Naive thymus-derived CD4-positive, alpha-beta T cell (primary cell): ENCODE measurements around the gene CD52. TPM values are rescaled to one million over a fixed set of nuclear protein-coding genes. Genes with fewer than 3 reads are reported as not detected.

Experiments
- polyA plus RNA-seq, 2 donors: library from polyadenylated mRNA; unstranded; fragments of 300-500 nt; fragmentation: Illumina TruSeq; gene quantifications; one replicate each; pipeline ENCODE4 v1.2.3, GENCODE V29; 2021
- total RNA-seq, 6 experiments: library from RNA in 5 of 6; stranded (reverse) in 5 of 6; gene quantifications; 1 replicate in 5 of 6; 2 replicates in 1 of 6; pipeline ENCODE4 v1.2.3 and lab custom pipeline; 2021 to 2026

The CD52 gene
- total and polyA plus RNA-seq, 7 experiments from 2014 or later, result 719 to 8,133 (median 1,178) TPM

Other genes starting within 250 kb of the CD52 start
- 10 to 100 TPM in 4 of 5 experiments, 1 to 10 TPM in 1; 9.1 to 29.6 (median 20.3) TPM for gene PDIK1L, start 206.1 kb upstream of the CD52 start, total RNA-seq
- gene PDIK1L, start 206.1 kb upstream of the CD52 start, polyA plus RNA-seq, result 1 to 10 TPM; 4.7 to 7.4 TPM
- not detected for gene FAM110D, start 158.9 kb upstream of the CD52 start, total RNA-seq
- gene FAM110D, start 158.9 kb upstream of the CD52 start, polyA plus RNA-seq, result not detected
- gene C1orf232, start 149.0 kb upstream of the CD52 start, total RNA-seq, result not detected
- not detected for gene C1orf232, start 149.0 kb upstream of the CD52 start, polyA plus RNA-seq
- 10 to 100 TPM in 2 of 5 experiments, 1 to 10 TPM in 3; 7.8 to 36.3 (median 9.6) TPM for gene ZNF593, start 148.1 kb upstream of the CD52 start, total RNA-seq
- 10 to 100 TPM; 22.2 to 25.3 TPM for gene ZNF593, start 148.1 kb upstream of the CD52 start, polyA plus RNA-seq
- gene ZNF593OS, start 146.1 kb upstream of the CD52 start, total RNA-seq, result not detected
- gene ZNF593OS, start 146.1 kb upstream of the CD52 start, polyA plus RNA-seq, result under 1 TPM in 1 of 2 donors, not detected in 1; 0.97 TPM
- 1 to 10 TPM; 2.4 to 7.5 (median 4.6) TPM for gene CNKSR1, start 140.5 kb upstream of the CD52 start, total RNA-seq
- 1 to 10 TPM in 1 of 2 donors, under 1 TPM in 1; 0.63 to 1.4 TPM for gene CNKSR1, start 140.5 kb upstream of the CD52 start, polyA plus RNA-seq
- gene CATSPER4, start 127.4 kb upstream of the CD52 start, total RNA-seq, result not detected
- not detected for gene CATSPER4, start 127.4 kb upstream of the CD52 start, polyA plus RNA-seq
- gene CEP85, start 83.8 kb upstream of the CD52 start, total RNA-seq, result 10 to 100 TPM; 12.1 to 34.8 (median 20.7) TPM
- gene CEP85, start 83.8 kb upstream of the CD52 start, polyA plus RNA-seq, result 10 to 100 TPM in 1 of 2 donors, 1 to 10 TPM in 1; 5.4 to 12.1 TPM
- 100 to 1,000 TPM; 156 to 636 (median 224) TPM for gene SH3BGRL3, start 37.9 kb upstream of the CD52 start, total RNA-seq
- gene SH3BGRL3, start 37.9 kb upstream of the CD52 start, polyA plus RNA-seq, result 100 to 1,000 TPM; 569 to 630 TPM
- gene UBXN11, start 11.3 kb upstream of the CD52 start, total RNA-seq, result 100 to 1,000 TPM in 3 of 5 experiments, 10 to 100 TPM in 2; 35.7 to 131 (median 124) TPM
- gene UBXN11, start 11.3 kb upstream of the CD52 start, polyA plus RNA-seq, result 10 to 100 TPM; 10.5 to 13.6 TPM
- gene CRYBG2, start 36.2 kb downstream of the CD52 start, total RNA-seq, result 1 to 10 TPM in 3 of 5 experiments, under 1 TPM in 1, not detected in 1; 0.59 to 1.5 (median 1.2) TPM
- 1 to 10 TPM in 1 of 2 donors, not detected in 1; 1.1 TPM for gene CRYBG2, start 36.2 kb downstream of the CD52 start, polyA plus RNA-seq
- 1 to 10 TPM in 1 of 5 experiments, under 1 TPM in 2, not detected in 2; 0.22 to 6.3 (median 0.51) TPM for gene ZNF683, start 54.8 kb downstream of the CD52 start, total RNA-seq
- gene ZNF683, start 54.8 kb downstream of the CD52 start, polyA plus RNA-seq, result not detected
- not detected for gene LIN28A, start 92.9 kb downstream of the CD52 start, total RNA-seq
- gene LIN28A, start 92.9 kb downstream of the CD52 start, polyA plus RNA-seq, result not detected
- gene DHDDS, start 114.4 kb downstream of the CD52 start, total RNA-seq, result 10 to 100 TPM; 28.1 to 58.9 (median 37.7) TPM
- gene DHDDS, start 114.4 kb downstream of the CD52 start, polyA plus RNA-seq, result 10 to 100 TPM; 20.7 to 23.8 TPM
- 100 to 1,000 TPM; 304 to 783 (median 360) TPM for gene HMGN2, start 154.5 kb downstream of the CD52 start, total RNA-seq
- gene HMGN2, start 154.5 kb downstream of the CD52 start, polyA plus RNA-seq, result 100 to 1,000 TPM; 784 to 901 TPM
- 100 to 1,000 TPM in 2 of 5 experiments, 10 to 100 TPM in 3; 53.8 to 205 (median 97.6) TPM for gene RPS6KA1, start 211.8 kb downstream of the CD52 start, total RNA-seq
- gene RPS6KA1, start 211.8 kb downstream of the CD52 start, polyA plus RNA-seq, result 100 to 1,000 TPM; 109 to 131 TPM